ENCODE results near the gene CORO2B.

- TF ChIP-seq POLR2A (IDR thresholded peaks at IDR 0.05) (no peak), CTCF (IDR thresholded peaks at IDR 0.05) (no peak)
Measured at GRCh38 chr15:68764090-68764489, 185.3 kb downstream of the CORO2B start.

Measured in thyroid gland (tissue), 4 donors.